WERI-Rb-1 (cell line): Measurements from ENCODE around the gene GPR17.
A peak's percentile ranks its signal among the peaks of the same experiment; 100 is the strongest.

ENCODE experiments used
- DNase-seq: peaks from one replicate; pipeline ENCODE4 v3.0.0-alpha.2; 2020
- H3K27ac ChIP-seq: fragments of 250-450 bp; sonication (Bioruptor Pico); 2 replicates; pipeline ENCODE4 v1.5.1; 2020; ENCODE audit warnings: mild to moderate bottlenecking, moderate library complexity
- H3K27me3 ChIP-seq: fragments of 250-450 bp; sonication (Bioruptor Pico); 2 replicates; pipeline ENCODE4 v1.5.1; 2021; ENCODE audit warnings: mild to moderate bottlenecking, low read depth, moderate library complexity; ENCODE audit not compliant: insufficient read depth, severe bottlenecking
- H3K36me3 ChIP-seq: fragments of 250-450 bp; sonication (Bioruptor Pico); 2 replicates; pipeline ENCODE4 v1.5.1; 2020; ENCODE audit warnings: mild to moderate bottlenecking, moderate library complexity
- H3K4me3 ChIP-seq: 2 replicates; pipeline ENCODE4 v1.5.1; 2011; ENCODE audit warnings: low read depth, mild to moderate bottlenecking, control low read depth, low read length
- H3K9me3 ChIP-seq: fragments of 250-450 bp; sonication (Bioruptor Pico); 2 replicates; pipeline ENCODE4 v1.5.1; 2021; ENCODE audit warnings: mild to moderate bottlenecking, moderate library complexity; ENCODE audit not compliant: severe bottlenecking
- CTCF ChIP-seq: IDR thresholded peaks from 2 replicates; pipeline ENCODE4 v1.5.1; 2011; ENCODE audit warnings: low read depth, mild to moderate bottlenecking, control low read depth, inconsistent platforms, low read length

Gene GPR17

DNA sequence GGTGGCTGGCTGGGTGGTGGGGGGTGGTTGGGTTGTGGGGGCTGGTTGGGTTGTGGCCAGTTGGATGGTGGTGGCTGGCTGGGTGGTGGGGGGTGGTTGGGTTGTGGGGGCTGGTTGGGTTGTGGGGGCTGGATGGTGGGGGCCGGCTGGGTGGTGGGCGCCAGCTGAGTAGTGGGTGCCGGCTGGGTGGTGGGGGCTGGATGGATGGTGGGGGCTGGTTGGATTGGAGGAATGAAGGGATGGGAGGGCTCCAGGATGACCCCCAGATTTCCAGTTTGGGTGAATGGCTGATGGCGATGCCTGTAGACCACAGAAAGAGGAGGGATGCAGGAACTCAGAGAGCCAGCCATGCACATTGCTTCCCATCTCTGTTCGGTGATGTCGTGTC lies 26.8 kb upstream of the GPR17 start:
- no peak for TF ChIP-seq CTCF
- Histone ChIP-seq H3K4me3 (no peak overlapping the region), H3K27ac (no peak overlapping the region), H3K9me3 (no peaks in the 10 kb centered on the region), H3K27me3 (no peaks in the 10 kb centered on the region), H3K36me3 (no peaks in the 10 kb centered on the region)
- DNase-seq, result peak; percentile 0

GRCh38 chr2:127619877-127620705 lies 25.9 kb upstream of the GPR17 start:
- Histone ChIP-seq H3K9me3 (no peaks in the 10 kb centered on the region), H3K27me3 (no peaks in the 10 kb centered on the region), H3K27ac (no peak overlapping the region), H3K36me3 (no peaks in the 10 kb centered on the region), H3K4me3 (no peak overlapping the region)
- TF ChIP-seq CTCF, result no peak
- DNase-seq, result peak; percentile 3

- Histone ChIP-seq H3K27me3 (no peaks in the 10 kb centered on the region), H3K4me3 (no peak overlapping the region), H3K27ac (no peak overlapping the region), H3K36me3 (no peaks in the 10 kb centered on the region), H3K9me3 (no peaks in the 10 kb centered on the region)
- DNase-seq, result no peak
- no peak for TF ChIP-seq CTCF
Measured at GRCh38 chr2:127620866-127621265, 25.1 kb upstream of the GPR17 start.

GRCh38 chr2:127621981-127622431 lies 23.9 kb upstream of the GPR17 start:
- H3K9me3 ChIP-seq, result no peaks in the 10 kb centered on the region
- no peak for DNase-seq
- no peaks in the 10 kb centered on the region for H3K36me3 ChIP-seq
- H3K27me3 ChIP-seq, result no peaks in the 10 kb centered on the region
- TF ChIP-seq CTCF, result no peak
- H3K4me3 ChIP-seq, result no peak overlapping the region
- no peak overlapping the region for H3K27ac ChIP-seq

GRCh38 chr2:127622561-127623387 lies 23.2 kb upstream of the GPR17 start:
- Histone ChIP-seq H3K27me3 (no peaks in the 10 kb centered on the region), H3K4me3 (no peak overlapping the region), H3K9me3 (no peaks in the 10 kb centered on the region), H3K27ac (no peak overlapping the region), H3K36me3 (no peaks in the 10 kb centered on the region)
- no peak for DNase-seq
- TF ChIP-seq CTCF, result no peak
